RWPE1 (cell line): Measurements from ENCODE around the gene AGMO.

Source experiments
- CTCF ChIA-PET: fragments of 350-600 bp; sonication (Branson Sonifier 250); formaldehyde crosslinking; extraction: SDS; loops from one replicate; lab custom pipeline; 2021; lab: Yijun Ruan, JAX
- POLR2A ChIA-PET: fragments of 400-600 bp; formaldehyde crosslinking; extraction: SDS; loops from one replicate; lab custom pipeline; 2020; ENCODE audit warnings: antibody characterized with exemption; ENCODE audit not compliant: low non-redundant PET; lab: Yijun Ruan, JAX
- DNase-seq: peaks from one replicate; pipeline ENCODE4 v3.0.0; 2012; ENCODE audit warnings: low spot score
- H3K27ac ChIP-seq: fragments of 450-650 bp; 2 replicates; pipeline ENCODE4 v1.5.1; 2017
- TF ChIP-seq, protein P1 (sequence below): fragments of 450-650 bp; conservative IDR thresholded peaks from 2 replicates; pipeline ENCODE4 v1.5.1; 2017; ENCODE audit warnings: low read depth, mild to moderate bottlenecking

Gene AGMO

DNA sequence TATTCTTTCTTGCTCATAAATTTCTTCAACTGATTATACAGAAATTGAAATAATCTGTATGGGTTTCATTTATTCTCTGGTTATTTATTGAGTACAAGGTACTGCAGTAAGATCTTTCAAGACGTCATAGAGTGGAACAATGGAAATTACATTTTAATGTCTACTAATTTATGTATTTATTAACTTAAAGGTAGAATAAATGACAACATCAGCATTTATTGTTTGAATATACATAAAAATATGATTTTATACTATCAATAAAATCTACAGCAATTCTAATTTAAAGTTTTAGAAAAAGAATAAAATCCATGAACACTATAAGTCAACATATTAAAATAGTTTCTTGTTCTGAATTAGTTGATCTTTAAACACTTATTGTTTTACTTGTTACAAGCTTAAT, 158.5 kb downstream of the AGMO start:
- H3K27ac ChIP-seq = no peak overlapping the region
- TF ChIP-seq, protein P1, sequence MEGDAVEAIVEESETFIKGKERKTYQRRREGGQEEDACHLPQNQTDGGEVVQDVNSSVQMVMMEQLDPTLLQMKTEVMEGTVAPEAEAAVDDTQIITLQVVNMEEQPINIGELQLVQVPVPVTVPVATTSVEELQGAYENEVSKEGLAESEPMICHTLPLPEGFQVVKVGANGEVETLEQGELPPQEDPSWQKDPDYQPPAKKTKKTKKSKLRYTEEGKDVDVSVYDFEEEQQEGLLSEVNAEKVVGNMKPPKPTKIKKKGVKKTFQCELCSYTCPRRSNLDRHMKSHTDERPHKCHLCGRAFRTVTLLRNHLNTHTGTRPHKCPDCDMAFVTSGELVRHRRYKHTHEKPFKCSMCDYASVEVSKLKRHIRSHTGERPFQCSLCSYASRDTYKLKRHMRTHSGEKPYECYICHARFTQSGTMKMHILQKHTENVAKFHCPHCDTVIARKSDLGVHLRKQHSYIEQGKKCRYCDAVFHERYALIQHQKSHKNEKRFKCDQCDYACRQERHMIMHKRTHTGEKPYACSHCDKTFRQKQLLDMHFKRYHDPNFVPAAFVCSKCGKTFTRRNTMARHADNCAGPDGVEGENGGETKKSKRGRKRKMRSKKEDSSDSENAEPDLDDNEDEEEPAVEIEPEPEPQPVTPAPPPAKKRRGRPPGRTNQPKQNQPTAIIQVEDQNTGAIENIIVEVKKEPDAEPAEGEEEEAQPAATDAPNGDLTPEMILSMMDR = no peak
- no peak for DNase-seq
- ChIA-PET POLR2A (no interaction called here), CTCF (no interaction called here)

DNA sequence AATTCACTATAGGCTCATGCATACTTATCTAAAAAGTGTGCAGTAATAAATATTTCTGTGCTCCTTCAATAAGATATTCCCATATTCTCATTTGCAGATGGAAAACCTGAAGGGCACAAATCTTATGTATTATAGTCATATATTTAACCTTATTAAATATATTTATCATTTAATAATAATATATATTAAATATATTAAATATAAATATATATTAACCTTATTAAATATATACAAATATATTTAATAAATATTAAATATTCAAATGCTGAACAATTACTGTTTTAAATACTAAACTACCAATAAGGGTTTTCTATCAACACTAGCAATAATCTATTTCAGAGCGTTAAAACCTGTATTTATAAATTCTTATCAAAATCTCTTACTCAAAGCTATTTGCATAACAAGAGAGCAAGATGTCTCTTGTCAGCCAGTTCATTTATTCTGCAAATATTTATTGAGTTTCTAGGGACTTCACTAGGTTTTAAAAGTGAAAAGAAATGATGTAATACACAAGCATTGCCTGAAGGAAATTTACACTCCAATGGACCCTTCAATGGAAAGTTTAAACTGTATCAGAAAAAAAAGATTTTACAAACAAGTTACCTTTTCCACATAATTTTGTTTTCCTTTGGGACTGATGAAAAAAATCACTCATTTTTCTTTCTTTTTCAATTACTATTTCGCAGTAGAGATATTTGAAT, 159.2 kb downstream of the AGMO start:
- ChIA-PET POLR2A (no interaction called here), CTCF (no interaction called here)
- no peak for DNase-seq
- TF ChIP-seq, protein P1 = no peak
- no peak overlapping the region for H3K27ac ChIP-seq

DNA sequence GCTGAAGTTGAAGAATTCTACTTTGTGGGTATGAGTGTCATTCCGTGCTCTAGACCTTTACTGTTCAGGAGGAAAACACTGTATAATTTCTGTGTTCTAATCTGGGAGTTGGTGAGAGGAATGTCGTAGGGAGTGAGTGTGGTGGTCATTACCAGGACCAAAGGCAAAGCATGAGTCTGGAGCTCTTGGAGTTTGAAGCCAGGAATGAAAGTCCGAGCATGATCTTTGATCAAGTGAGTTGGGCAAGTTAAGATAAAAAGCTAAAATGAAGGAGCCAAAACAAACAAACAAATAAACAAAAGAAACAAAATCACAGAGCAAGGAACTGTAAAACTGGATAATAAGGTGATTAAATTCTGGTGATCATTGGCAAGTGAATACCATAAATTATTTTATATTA, 161.4 kb downstream of the AGMO start:
- TF ChIP-seq, protein P1 = no peak
- ChIA-PET CTCF (no interaction called here), POLR2A (no interaction called here)
- DNase-seq = no peak
- no peak overlapping the region for H3K27ac ChIP-seq

DNA sequence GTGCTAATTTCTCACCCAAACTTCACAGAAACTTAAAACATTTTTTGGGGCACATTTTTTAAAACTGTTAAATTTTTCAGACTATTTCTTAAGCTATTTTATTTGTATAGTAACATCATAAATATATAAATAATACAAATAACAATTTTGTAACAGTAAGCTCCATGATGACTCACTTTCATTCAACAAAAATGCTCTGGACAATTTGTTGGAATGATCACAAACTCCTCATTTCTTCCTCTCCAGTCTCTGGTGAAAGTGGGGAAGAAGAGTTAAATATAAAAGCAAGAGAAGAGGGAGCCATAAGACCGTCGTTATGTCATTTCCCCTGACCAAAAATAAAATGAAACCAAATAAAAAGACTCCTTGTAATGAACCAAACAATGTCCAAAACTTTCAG, 162.4 kb downstream of the AGMO start:
- ChIA-PET POLR2A (no interaction called here), CTCF (interaction anchor here (0.7 to 1.0 kb wide), 2 partner anchors 14 to 48 kb away, joined by 3 to 5 read pairs; no protein-coding TSS in a partner anchor)
- H3K27ac ChIP-seq = no peak overlapping the region
- TF ChIP-seq, protein P1 = no peak
- DNase-seq = no peak

DNA sequence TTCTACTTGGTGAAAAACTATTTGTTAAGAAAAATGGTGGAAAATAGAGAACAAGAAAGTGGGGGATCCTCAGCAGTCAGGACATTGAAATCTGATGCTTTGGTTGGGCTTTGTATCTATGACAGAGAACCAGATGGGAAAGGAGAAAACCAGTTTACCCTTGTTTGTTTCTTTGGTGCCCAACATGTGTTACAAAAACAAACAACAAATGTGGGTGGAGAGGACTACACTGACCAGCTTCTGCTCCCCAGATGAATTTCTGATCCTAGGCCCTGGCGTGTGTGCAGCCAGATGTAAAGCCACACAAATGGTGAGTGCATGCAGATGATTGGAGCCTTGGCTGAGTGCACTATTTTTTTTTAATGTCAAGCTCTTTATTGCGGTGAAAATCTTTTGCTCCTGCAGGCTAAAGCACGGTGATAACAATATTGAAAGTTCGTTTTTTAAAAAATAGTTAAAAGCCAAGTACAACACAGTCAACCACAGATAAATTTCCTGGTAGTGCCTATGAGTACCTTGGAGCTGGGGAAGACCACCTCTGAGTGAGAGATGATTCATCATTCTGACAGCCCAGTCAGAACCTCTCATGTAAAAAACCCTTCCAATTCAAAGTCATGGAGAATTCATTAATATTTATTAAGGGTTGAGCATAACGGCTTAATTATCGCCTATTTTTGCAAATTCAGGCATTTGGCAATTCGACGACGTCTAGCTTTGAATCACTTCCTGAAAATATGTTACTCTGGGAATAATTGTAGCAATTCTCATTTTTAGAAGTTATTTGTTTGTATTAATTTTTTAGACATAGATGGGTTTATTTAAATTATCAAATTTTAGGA, 163.7 kb downstream of the AGMO start:
- ChIA-PET CTCF (no interaction called here), POLR2A (no interaction called here)
- no peak overlapping the region for H3K27ac ChIP-seq
- TF ChIP-seq, protein P1 = no peak
- no peak for DNase-seq

DNA sequence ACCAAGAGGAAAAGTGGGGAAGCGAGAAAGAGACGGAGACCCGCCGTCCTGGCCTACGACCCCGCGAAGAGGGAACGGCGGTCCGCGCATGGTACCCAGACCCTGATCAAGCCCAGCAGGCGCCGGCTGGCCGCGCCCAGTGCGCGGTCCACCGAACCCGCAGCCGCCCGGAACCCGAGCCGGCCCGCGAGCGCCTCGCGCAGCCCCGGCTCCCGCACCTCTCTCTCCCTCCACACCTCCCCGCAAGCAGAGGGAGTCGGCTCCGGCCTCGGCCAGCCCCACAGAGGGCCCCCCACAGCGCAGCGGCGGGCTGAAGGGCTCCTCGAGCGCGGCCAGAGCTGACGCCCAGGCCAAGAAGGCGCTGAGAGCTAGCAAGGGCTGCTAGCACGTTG, 164.7 kb downstream of the AGMO start:
- TF ChIP-seq, protein P1 = no peak
- H3K27ac ChIP-seq = no peak overlapping the region
- ChIA-PET CTCF (interaction anchor here (0.6 kb wide), 1 partner anchor 282 kb away, joined by 3 read pairs; no protein-coding TSS in a partner anchor), POLR2A (no interaction called here)
- DNase-seq = no peak
